Activated naive CD8-positive, alpha-beta T cell treated with anti-CD3 and anti-CD28 coated beads for 36 hours (primary cell): ENCODE data around the gene TRAK1. TPM values are rescaled to one million over a fixed set of nuclear protein-coding genes. Genes with fewer than 3 reads are reported as not detected.

ENCODE experiments used
- DNase-seq: peaks from one replicate; pipeline ENCODE4 v3.0.0; 2021
- H3K27ac Mint-ChIP-seq: one replicate; pipeline ENCODE4 v1.8.0; 2022; ENCODE audit warnings: mild to moderate bottlenecking, moderate library complexity, mixed read lengths
- H3K27me3 Mint-ChIP-seq: one replicate; pipeline ENCODE4 v1.8.0; 2022; ENCODE audit warnings: mild to moderate bottlenecking, mixed read lengths
- H3K36me3 Mint-ChIP-seq: one replicate; pipeline ENCODE4 v1.8.0; 2021; ENCODE audit warnings: mild to moderate bottlenecking, mixed read lengths
- H3K4me1 Mint-ChIP-seq: one replicate; pipeline ENCODE4 v1.8.0; 2021; ENCODE audit warnings: mixed read lengths
- H3K4me3 Mint-ChIP-seq: one replicate; pipeline ENCODE4 v1.8.0; 2022; ENCODE audit warnings: mild to moderate bottlenecking, moderate library complexity, mixed read lengths
- H3K9me3 Mint-ChIP-seq: one replicate; pipeline ENCODE4 v1.8.0; 2022; ENCODE audit warnings: mixed read lengths
- total RNA-seq, 2 experiments: library from RNA; stranded (reverse); gene quantifications; one replicate each; pipeline ENCODE4 v1.2.3, GENCODE V29; 2021

Gene TRAK1
- total RNA-seq, 2 experiments from 2014 or later = 22.3 to 22.8 TPM

DNA sequence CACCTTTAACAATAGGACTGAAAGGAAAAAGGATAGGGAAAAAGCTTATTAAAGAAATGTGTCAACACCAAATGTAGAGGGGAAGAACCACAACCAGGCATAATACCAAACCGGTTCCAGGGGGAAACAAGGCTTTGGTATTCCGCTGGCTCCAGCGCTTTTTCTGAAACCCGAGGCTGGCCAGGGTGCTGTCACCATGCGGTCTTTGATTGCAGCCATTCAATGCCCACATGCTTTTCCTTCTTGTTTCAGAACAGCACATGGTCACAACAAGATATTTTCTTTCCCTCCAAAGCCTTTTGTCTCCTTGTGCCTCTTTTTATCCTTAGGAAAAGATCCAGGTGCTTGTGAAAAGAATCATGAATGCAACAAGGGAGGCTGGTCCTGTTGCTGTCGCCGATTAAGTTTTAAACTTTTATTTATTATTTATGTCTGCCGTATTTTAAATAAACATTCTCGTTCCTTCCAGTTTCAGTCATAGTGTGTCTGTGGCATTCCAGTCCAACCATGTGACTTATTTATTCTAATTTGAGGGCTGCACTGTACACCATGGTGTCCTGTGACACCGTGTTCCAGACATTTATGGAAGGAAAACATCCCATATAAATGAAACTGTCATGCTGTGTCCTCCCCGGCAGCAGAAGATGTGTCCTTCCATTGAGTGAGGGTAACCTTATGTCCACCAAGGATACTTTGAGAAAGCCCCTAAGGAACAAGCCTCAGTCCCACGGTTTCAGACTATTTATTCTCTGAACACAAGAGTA, 133.7 kb downstream of the TRAK1 start:
- Mint-ChIP-seq H3K27ac (no peak overlapping the region), H3K4me1 (peaks cover 12% of the 10 kb centered on the region), H3K4me3 (no peak overlapping the region), H3K36me3 (peaks cover 7% of the 10 kb centered on the region), H3K27me3 (no peaks in the 10 kb centered on the region), H3K9me3 (no peaks in the 10 kb centered on the region)
- DNase-seq = no peak

DNA sequence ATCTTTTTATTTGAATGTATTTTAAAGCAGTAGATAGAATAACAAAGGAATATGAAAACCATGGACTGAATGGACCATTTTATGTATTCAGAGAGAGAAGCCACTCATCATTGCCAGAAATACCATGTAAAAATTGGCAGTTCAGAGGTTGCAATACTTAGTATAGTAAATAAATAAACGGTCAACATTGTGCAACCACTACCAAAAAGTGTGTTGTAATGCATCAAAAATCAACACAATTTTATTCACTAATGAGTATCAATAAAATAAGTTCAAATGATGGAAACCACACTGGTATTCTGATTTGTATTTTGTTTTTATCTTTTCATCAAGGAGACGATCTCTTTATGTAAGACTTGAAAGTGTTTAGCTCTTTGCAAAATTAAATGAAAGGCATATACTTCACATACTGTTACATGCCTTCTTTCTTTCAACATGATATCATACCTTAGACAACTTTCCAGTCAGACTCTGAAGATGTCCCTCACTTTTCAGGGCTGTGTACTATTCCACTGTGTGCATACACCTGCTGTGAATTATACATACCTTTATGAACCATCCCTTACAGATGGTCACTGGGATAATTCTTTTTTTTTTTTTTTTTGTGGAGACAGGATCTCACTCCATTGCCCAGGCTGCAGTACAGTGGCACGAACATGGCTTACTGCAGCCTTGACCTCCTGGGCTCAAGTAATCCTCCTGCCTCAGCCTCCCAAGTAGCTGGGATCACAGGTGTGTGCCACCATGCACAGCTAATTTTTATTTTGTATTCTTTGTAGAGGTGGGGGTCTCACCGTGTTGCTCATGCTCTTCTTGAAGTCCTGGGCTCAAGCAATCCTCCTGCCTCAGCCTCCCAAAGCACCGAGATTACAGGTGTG, 134.6 kb downstream of the TRAK1 start:
- H3K27ac Mint-ChIP-seq = no peak overlapping the region
- H3K27me3 Mint-ChIP-seq = no peaks in the 10 kb centered on the region
- peaks cover 5% of the 10 kb centered on the region for H3K4me1 Mint-ChIP-seq
- DNase-seq = no peak
- H3K4me3 Mint-ChIP-seq = no peak overlapping the region
- H3K9me3 Mint-ChIP-seq = no peaks in the 10 kb centered on the region
- peaks cover 3% of the 10 kb centered on the region for H3K36me3 Mint-ChIP-seq

DNA sequence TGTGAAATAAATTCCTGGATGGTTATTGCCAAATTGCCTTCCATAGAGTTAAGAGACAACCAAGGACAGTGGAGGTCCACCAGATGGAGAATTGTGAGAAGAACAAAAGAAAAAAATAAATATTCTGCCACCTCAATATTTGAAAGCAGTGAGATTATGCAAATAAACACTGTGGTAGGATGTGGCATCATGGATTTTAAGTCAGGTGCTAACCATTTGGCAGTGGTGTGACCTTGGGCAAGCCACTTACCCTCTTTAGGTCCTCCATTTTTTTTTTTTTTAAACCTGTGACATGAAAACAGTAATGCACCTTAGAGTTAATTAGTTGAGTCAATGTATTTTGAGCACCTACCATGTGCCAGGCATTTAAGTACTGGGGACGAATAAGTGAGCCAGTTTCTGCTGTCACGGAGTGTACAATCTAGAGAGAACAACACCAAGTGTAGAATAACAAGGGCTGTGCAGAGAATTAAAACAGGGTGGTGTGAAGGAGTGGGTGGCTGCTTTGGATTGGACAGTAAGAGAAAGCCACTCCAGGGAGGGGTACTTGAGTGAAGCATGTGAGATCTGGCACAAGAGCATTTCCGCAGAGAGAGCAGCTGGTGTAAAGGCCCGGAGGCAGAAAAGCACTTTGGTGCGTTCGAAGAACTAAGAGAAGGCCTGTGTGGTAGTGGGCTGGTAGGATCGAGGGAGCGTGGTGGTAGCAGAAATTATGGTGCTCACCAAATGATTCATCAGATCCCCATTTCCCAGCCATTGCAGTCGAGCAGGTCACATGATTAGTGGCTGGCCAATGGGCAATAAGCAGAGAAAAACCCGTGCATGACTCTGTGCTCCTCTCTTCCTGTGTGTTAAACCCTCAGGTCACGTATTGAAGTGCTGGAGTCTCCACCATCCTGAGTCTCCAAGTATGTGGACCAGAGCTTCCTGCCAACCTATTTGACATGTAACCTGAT, 135.6 kb downstream of the TRAK1 start:
- DNase-seq = no peak
- Mint-ChIP-seq H3K4me3 (no peak overlapping the region), H3K36me3 (peaks cover 3% of the 10 kb centered on the region), H3K27ac (no peak overlapping the region), H3K27me3 (no peaks in the 10 kb centered on the region), H3K4me1 (peaks cover 2% of the 10 kb centered on the region), H3K9me3 (no peaks in the 10 kb centered on the region)

DNA sequence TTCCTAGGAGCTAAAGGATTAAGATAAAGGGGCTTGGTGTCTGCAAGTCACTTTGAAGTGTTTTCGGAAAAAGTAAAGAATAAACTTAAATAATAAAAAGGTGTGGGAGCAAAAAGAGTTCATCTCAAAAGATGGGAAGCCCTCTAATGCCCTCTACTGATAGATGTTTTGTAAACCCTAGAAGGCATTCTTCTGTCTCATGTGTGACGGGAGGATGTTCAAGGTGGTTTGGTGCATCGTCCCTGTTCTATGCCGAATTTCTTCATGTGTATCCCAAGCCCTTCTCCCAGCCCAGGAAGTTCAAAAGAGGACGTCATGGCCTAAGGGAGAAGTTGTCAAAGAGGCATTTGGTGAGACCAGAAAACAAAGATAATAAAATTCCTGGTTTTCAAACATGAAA, 137.6 kb downstream of the TRAK1 start:
- peaks cover 2% of the 10 kb centered on the region for H3K4me1 Mint-ChIP-seq
- H3K27me3 Mint-ChIP-seq = no peaks in the 10 kb centered on the region
- no peaks in the 10 kb centered on the region for H3K9me3 Mint-ChIP-seq
- H3K27ac Mint-ChIP-seq = no peak overlapping the region
- no peak for DNase-seq
- H3K36me3 Mint-ChIP-seq = peaks cover 3% of the 10 kb centered on the region
- H3K4me3 Mint-ChIP-seq = no peak overlapping the region

DNA sequence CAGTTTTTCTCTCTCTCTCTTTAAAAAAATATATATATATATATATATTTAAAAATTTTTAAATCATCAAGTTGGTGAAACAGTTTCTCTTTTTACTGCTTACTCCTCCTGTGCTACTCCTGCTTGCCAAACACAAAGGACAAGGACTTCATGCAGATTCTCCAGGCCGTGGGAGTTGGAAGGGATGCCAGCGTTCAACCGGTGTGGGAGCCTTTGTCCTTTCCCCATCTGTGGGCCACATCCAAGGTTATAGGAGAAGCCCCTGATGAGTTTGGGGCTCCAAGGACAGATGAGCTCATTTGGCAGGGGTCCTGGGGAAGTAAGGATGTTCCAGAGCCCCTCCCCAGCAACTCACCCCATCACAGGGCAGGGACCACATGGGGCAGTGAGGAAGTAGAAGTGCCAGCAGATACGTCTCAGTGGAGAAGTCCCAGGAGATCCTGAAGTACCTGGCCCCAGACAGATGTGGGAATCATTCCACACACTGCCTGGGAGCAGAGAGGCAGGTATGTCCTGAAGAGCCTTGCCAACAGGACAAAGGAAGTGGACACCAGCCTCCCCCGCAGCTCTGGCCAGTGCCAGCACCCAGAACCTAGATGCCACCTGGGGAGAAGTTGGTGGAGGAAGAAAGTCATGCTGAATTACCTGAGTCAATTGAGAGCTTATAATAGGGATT, 138.2 kb downstream of the TRAK1 start:
- Mint-ChIP-seq H3K4me3 (no peak overlapping the region), H3K9me3 (no peaks in the 10 kb centered on the region), H3K27ac (no peak overlapping the region), H3K36me3 (peaks cover 3% of the 10 kb centered on the region), H3K4me1 (peaks cover 2% of the 10 kb centered on the region), H3K27me3 (peaks cover 4% of the 10 kb centered on the region)
- DNase-seq = no peak

DNA sequence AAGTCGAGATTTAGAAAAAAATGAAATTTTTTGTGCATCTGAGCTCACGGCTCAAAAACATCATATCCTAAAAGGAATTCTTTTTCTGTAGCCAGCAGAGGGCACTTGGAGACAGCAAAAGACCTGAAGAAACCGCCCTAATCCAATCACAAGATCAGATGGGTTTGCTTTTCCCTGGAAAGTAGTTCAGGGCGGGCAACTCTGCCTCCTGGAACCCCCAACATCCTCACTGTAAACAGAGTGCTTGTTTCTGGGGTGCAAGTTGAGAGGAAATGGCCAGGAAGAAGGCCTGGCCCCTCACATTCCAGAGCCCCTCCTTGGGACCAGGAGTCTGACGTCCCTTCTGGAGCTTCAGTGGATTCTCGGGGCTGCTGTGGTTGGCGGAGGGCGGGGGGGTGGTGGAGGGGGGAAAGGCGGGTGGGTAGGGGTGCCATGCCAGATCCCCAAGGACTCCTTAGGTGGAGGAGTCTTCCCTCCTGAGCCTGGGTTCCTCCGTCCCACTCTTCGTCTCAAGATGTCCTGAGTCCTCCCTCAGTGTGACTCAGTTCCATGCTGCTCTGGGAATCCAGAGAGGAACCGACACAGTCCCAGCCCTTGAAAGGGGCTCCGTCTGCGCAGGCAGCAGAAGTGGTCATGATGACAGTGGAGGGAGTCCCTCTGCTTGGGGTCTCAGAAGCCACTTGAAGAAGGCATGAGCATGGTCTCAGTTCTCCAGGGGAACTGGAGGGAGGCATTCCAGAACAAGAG, 139.0 kb downstream of the TRAK1 start:
- H3K4me3 Mint-ChIP-seq = no peak overlapping the region
- no peak overlapping the region for H3K27ac Mint-ChIP-seq
- peaks cover 3% of the 10 kb centered on the region for H3K36me3 Mint-ChIP-seq
- H3K4me1 Mint-ChIP-seq = peaks cover 2% of the 10 kb centered on the region
- H3K27me3 Mint-ChIP-seq = peaks cover 11% of the 10 kb centered on the region
- DNase-seq = no peak
- H3K9me3 Mint-ChIP-seq = no peaks in the 10 kb centered on the region

DNA sequence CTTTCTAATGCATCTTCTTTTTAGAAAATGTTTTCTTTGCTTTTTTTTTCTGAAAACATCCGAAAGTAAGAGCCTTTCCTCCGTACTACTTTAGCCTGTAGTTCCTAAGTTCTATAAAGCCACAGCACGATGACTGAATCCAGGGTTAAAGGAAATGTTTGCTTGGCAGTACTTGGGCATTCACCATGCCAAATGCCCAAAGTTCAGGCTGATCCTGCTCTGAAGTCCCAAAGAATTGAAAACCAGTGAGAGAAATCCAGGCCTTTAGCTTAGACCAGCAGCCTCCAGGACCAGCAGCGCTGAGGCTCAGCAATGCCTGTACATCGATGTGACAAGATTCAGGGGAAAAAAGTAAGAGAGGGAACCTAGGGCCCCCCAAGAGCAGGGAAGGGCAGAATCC, 139.7 kb downstream of the TRAK1 start:
- H3K4me1 Mint-ChIP-seq = peaks cover 2% of the 10 kb centered on the region
- no peak for DNase-seq

DNA sequence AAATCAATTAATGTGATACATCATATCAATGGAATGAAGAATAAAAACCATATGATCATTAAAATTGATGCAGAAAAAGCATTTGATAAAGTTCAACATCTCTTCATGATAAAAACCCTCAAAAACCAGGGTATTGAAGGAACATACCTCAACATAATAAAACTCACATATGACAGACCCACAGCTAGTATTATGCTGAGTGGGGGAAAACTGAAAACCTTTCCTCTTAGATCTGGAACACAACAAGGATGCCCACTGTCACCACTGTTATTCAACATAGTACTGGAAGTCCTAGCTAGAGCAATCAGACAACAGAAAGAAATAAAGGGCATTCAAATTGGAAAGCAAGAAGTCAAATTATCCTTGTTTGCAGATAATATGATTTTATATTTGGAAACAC, 144.4 kb downstream of the TRAK1 start:
- Mint-ChIP-seq H3K4me3 (no peak overlapping the region), H3K4me1 (no peaks in the 10 kb centered on the region), H3K9me3 (peaks cover 13% of the 10 kb centered on the region), H3K27me3 (peaks cover 25% of the 10 kb centered on the region), H3K36me3 (peaks cover 3% of the 10 kb centered on the region), H3K27ac (no peak overlapping the region)
- DNase-seq = no peak

More for the DNA sequence above, 139.7 kb downstream of the TRAK1 start:
- Mint-ChIP-seq H3K27ac (no peak overlapping the region), H3K9me3 (no peaks in the 10 kb centered on the region), H3K36me3 (peaks cover 3% of the 10 kb centered on the region), H3K27me3 (peaks cover 19% of the 10 kb centered on the region), H3K4me3 (no peak overlapping the region)

DNA sequence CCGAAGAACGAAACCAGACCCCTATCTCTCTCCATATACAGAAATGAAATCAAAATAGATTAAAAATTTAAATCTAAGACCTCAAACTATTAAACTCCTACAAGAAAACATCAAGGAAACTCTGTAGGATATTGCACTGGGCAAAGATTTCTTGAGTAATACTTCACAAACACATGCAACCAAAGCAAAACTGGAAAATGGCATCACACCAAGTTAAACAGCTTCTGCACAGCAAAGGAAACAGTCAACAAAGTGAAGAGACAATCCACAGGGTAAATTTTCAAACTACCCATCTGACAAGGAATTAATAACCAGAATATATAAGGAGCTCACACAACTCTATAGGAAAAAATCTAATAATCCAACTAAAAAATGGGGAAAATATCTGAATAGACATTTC, 145.5 kb downstream of the TRAK1 start:
- no peak overlapping the region for H3K27ac Mint-ChIP-seq
- peaks cover 13% of the 10 kb centered on the region for H3K9me3 Mint-ChIP-seq
- no peak overlapping the region for H3K4me3 Mint-ChIP-seq
- no peaks in the 10 kb centered on the region for H3K4me1 Mint-ChIP-seq
- DNase-seq = no peak
- H3K36me3 Mint-ChIP-seq = peaks cover 3% of the 10 kb centered on the region
- H3K27me3 Mint-ChIP-seq = peaks cover 25% of the 10 kb centered on the region

DNA sequence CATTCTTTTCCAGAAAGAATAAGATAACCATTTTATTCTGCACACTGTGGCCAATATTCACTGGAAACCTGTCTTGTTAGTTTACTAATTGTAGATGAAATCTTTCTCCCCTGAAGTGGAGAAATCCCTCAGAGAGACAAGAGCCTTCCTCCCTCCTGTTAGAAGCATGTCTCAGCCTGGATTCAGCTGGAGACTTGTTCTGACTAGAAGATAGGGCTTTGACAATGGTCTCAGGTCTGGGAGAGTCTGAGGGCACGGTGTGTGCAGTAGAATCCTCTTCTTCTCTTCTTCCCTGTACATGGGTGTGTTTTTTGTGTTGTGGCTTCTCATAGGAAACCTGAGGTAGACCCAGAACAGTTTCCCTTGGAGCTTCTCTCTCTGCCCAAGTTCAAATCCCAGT, 154.9 kb downstream of the TRAK1 start:
- no peaks in the 10 kb centered on the region for H3K9me3 Mint-ChIP-seq
- DNase-seq = no peak
- no peaks in the 10 kb centered on the region for H3K27me3 Mint-ChIP-seq
- H3K4me3 Mint-ChIP-seq = no peak overlapping the region
- peaks cover 7% of the 10 kb centered on the region for H3K4me1 Mint-ChIP-seq
- no peaks in the 10 kb centered on the region for H3K36me3 Mint-ChIP-seq
- H3K27ac Mint-ChIP-seq = no peak overlapping the region

DNA sequence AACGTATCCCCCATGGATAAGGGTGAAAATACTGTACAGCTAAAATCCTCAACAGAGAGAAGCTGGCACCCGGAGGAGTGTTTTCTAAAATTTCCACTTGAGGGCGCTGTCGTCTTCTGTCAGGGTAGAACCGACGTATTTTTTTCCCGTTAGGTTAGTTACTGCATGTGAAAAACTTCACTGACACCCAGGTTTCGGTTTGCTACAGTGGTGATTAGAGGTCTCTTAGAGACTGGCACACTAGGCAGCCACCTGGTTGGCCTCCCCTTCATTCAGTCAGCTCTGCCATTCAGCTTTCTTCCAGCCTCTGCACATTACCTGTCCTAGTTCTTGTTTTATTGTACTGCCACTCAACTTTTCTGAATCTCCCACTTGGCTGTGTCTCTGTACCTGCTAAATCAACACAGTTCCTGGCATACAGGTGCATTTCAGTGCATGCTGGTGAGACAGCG, 156.4 kb downstream of the TRAK1 start:
- Mint-ChIP-seq H3K4me1 (peaks cover 7% of the 10 kb centered on the region), H3K36me3 (no peaks in the 10 kb centered on the region), H3K9me3 (no peaks in the 10 kb centered on the region), H3K4me3 (no peak overlapping the region), H3K27me3 (no peaks in the 10 kb centered on the region), H3K27ac (no peak overlapping the region)
- DNase-seq = peak; percentile 57

DNA sequence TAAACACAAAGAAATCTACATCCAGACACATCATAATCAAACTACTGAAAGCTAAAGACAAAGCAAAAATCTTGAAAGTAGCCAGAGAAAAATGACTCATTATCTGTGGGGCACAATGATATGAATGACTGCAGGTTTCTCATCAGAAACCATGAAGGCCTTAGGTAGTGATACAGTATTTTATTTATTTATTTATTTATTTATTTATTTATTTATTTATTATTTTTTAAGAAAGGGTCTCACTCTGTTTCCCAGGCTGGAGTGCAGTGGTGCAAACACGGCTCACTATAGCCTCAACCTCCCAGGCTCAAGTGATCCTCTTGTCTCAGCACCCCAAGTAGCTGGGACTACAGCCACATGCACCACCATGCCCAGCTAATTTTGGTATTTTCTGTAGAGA, 159.6 kb downstream of the TRAK1 start:
- H3K27ac Mint-ChIP-seq = no peak overlapping the region
- H3K27me3 Mint-ChIP-seq = peaks cover 3% of the 10 kb centered on the region
- H3K9me3 Mint-ChIP-seq = no peaks in the 10 kb centered on the region
- no peak overlapping the region for H3K4me3 Mint-ChIP-seq
- DNase-seq = no peak
- peaks cover 16% of the 10 kb centered on the region for H3K4me1 Mint-ChIP-seq
- H3K36me3 Mint-ChIP-seq = no peaks in the 10 kb centered on the region

DNA sequence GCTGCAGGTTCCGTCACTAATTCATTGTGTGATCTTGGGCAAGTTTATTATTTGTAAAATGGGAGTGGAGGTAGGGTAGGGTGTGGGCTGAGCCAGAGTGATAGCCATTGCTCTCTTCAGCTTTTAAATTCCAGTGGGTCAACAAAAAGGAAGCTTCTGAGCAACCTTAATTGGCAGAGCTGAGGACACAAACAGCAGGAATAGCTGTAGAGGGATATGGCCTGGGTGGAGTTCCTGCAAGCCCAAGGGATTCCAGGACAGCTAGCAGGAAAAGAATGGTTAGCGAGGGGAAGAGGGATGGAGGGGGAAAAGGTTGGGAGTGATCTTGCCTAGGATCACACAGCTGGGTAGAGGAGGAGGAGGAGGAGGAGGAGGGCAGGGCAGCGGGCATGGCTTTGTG, 163.4 kb downstream of the TRAK1 start:
- Mint-ChIP-seq H3K4me3 (no peak overlapping the region), H3K36me3 (no peaks in the 10 kb centered on the region), H3K9me3 (no peaks in the 10 kb centered on the region), H3K4me1 (peaks cover 18% of the 10 kb centered on the region), H3K27me3 (peaks cover 17% of the 10 kb centered on the region), H3K27ac (no peak overlapping the region)
- no peak for DNase-seq
